Epithelial cell of proximal tubule (primary cell): Measurements from ENCODE around the gene RGS9. TPM values are rescaled to one million over a fixed set of nuclear protein-coding genes. Genes with fewer than 3 reads are reported as not detected.

Experiments used
- DNase-seq: peaks from one replicate; pipeline ENCODE4 v3.0.0-alpha.2; 2011; ENCODE audit warnings: low read depth
- H3K4me3 ChIP-seq: 2 replicates; pipeline ENCODE4 v1.5.1; 2011; ENCODE audit warnings: low read depth, mild to moderate bottlenecking, low read length
- total RNA-seq: library from RNA; depleted of rRNA; stranded (reverse); fragments of >200 nt; gene quantifications from 2 replicates; pipeline ENCODE4 v1.2.3, GENCODE V29; 2015
- TF ChIP-seq, protein P1 (sequence below): conservative IDR thresholded peaks from 2 replicates; pipeline ENCODE4 v1.5.1; 2012; ENCODE audit warnings: low read depth, mild to moderate bottlenecking, low read length

The RGS9 gene
- total RNA-seq, 1 donor from 2014 or later, result 5.2 TPM

DNA sequence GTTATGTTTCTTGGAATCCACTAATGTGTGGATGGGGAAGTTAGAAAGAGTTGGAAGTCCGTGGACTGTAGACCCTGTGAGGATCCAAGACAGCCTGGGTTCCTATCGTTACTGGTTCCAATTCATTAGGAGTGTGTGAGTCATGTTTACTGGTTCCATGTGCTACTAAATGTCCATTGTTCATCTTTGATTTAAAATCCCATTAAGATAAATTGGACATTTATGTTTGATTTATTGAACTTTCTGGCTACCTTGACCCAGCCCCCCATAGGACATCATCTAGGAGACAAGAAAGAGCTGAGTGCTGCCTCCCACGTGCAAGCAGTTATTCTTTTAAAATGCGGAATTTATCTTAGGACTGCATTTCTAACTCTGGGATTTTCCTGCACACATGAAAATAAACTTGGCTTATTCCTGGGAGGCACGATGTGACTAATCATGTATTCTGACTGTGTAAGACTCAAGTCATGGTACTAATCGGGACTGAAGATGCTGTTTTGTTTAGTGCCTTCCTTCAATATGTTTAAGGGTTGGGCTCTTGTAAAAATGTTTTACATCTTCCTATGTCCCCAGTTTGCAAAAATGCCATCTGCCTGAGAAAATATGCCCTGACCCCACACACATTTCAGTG, 53.4 kb downstream of the RGS9 start:
- DNase-seq, result no peak
- no peak overlapping the region for H3K4me3 ChIP-seq
- TF ChIP-seq, protein P1, sequence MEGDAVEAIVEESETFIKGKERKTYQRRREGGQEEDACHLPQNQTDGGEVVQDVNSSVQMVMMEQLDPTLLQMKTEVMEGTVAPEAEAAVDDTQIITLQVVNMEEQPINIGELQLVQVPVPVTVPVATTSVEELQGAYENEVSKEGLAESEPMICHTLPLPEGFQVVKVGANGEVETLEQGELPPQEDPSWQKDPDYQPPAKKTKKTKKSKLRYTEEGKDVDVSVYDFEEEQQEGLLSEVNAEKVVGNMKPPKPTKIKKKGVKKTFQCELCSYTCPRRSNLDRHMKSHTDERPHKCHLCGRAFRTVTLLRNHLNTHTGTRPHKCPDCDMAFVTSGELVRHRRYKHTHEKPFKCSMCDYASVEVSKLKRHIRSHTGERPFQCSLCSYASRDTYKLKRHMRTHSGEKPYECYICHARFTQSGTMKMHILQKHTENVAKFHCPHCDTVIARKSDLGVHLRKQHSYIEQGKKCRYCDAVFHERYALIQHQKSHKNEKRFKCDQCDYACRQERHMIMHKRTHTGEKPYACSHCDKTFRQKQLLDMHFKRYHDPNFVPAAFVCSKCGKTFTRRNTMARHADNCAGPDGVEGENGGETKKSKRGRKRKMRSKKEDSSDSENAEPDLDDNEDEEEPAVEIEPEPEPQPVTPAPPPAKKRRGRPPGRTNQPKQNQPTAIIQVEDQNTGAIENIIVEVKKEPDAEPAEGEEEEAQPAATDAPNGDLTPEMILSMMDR, result no peak

DNA sequence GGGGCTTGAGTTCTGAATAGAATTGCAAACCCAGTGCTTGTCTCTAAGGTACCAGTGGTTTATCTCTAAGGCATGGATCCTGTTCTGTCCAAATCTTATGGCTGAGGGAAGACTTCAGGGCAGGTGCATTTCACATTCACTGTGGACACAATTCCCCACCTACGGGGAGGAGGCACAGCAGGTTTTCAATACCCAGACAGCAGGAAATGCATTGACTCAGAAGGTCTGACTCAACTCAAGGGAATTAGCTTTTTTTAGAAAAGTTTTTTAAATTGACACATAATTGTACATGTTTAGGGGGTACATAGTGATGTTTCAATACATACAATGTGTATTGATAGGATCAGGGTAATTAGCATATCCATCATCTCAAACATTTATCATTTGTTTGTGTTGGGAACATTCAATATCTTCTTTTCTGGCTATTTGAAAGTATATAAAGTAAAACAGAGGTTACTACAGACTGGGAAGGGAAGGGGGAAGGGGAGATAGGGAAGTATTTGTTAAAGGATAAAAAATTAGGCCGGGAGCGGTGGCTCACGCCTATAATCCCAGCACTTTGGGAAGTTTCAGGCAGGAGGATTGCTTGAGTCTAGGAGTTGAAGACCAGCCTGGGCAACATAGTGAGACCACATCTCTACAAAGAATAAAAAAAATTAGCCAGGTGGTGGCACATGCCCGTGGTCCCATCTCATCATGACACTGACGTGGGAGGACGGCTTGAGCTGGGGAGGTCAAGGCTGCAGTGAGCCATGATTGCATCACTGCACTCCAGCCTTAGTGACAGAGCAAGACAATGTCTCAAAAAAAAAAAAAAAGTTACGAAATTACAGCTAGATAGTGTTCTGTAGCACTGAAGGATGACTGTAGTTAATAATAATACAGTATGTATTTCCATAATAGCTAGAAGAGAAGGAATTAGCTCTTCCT, 54.9 kb downstream of the RGS9 start:
- no peak overlapping the region for H3K4me3 ChIP-seq
- DNase-seq, result no peak
- TF ChIP-seq, protein P1, result no peak

DNA sequence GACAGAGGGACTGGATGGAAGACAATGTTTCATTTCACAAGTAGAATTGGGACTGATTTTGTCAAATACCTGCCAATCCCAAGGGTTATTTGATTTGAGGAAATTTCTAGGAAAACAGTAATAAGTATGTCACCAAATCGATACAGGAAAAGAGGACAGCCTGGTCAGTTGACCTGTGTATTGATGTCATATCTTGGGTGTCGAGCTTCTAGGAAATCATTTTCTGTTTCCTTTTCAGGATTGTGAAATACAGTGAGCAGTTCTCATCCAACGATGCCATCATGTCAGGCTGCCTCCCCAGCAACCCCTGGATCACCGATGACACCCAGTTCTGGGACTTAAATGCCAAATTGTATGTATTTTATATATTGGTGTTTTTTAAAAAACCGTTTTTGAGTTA, 56.1 kb downstream of the RGS9 start:
- TF ChIP-seq, protein P1, result no peak
- H3K4me3 ChIP-seq, result no peak overlapping the region
- DNase-seq, result no peak

DNA sequence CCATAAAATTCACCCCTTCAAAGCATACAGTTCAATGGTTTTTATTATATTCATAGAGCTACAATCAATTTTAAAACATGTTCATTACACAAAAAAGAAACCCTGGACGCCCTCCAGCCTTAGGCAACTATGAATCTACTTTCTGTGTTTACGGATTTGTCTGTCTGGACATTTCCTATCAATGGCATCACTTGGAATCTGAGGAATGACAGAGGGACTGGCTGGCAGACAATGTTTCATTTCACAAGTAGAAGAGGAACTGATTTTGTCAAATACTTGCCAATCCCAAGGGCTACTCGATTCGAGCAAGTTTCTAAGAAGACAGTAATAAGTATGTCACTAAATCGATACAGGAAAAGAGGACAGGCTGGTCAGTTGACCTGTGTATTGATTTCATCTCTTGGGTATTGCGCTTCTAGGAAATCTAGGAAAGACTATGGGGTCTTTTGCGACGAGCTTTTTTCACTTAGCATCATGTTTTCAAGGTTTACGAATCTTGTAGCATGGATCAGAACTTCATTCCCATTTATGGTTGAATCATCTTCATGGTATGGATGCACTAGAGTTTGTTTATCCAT, 56.6 kb downstream of the RGS9 start:
- H3K4me3 ChIP-seq, result no peak overlapping the region
- no peak for DNase-seq
- TF ChIP-seq, protein P1, result no peak

DNA sequence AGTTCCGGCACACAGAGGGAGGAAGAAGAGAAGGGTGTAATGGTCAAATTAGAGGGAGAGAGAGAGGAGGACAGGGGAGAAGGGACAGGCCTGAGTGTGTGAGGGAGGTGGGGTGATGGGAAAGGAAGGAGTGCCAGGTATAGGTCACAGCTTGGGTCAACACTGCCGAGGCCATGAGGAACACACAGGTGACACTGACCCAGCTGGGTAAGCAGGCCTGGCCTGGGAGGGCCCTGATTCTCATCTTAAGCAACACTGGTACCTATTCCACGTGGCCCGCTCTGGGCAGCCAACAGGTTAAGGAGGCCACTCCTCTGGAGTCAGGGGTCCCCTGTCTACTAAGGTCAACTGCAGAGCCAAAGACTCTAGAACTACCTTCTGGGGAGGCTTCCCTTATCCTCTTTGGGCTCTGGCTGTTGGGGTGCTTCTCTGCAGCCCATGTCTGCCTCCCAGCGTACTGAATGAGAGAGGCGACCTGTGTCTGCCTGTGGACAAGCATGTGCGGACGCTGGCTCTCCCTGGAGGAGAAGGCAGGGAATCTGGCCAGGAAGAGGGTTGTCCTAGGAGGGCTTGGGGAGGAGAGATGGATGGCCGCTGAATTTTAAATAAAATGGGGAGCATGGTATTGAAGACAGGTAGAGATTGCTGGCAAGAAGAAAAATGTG, 57.6 kb downstream of the RGS9 start:
- TF ChIP-seq, protein P1, result no peak

DNA sequence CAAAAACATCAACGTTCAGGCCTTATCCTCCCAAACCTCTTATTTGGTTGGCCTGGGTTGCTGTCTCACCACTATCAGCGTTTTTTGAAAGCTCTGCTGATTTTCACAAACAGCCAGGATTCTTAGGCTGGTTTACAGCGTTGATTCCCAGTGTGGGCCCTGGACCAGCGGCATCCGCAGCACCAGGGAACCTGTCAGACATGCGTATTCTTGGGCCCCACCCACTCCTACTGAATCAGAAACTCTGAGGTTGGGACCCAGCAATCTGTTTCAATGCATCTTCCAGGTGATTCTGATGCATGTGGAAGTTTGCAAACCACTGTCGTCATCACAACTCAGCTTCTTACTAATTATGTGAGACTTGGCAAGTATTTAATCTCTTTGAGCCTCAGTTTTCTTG, 58.5 kb downstream of the RGS9 start:
- no peak for DNase-seq
- no peak overlapping the region for H3K4me3 ChIP-seq
- TF ChIP-seq, protein P1, result no peak

More for the DNA sequence above, 57.6 kb downstream of the RGS9 start:
- DNase-seq, result no peak
- H3K4me3 ChIP-seq, result no peak overlapping the region
